ENCODE results near the gene GSK3A. TPM values are rescaled to one million over a fixed set of nuclear protein-coding genes. Genes with fewer than 3 reads are reported as not detected.

GSK3A gene
- total and polyA plus RNA-seq, 2 experiments from 2014 or later: 17.7 to 40.7 TPM

DNA sequence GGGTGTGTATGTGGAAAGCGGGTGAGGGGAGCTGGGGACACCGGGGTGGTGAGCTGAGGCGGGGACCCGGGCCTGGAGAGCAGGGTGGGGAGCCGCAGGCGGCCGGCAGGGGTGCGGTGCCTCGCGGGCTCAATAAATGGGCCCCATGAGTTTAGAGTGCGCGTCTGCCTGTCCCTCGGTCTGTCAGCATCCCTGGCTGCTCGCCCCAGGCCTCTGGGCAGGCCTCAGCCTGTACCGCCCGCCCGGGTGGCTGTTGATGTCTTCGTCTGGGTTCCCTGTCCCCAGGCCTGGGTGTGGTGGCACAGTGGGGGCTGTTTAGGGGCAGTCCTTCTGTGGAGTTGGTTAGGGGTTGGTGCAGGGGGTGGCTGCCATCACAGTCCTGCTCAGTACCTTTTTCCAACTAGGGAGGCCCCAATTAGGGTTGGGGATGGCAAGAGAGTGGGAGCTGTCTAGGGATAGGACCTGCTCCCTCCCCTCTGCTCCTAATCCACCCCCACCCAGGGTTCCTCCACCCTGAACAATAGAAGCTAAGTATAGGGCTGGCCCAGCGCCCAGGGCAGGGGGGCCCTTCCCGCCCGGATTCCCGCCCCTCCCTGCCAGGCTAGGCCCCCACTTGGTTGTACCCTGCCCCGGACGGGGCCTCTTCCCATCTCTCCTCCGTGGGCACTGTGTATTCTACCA lies 38.9 kb upstream of the GSK3A start:
- Mint-ChIP-seq H3K4me1 (peaks cover 42% of the 10 kb centered on the region), H3K4me3 (peak overlapping the region; percentile 69), H3K27me3 (ENCODE audit: insufficient read depth, low read depth, poor library complexity) (peaks cover 23% of the 10 kb centered on the region), H3K9me3 (no peaks in the 10 kb centered on the region; the same call in 2 of the 3 replicates), H3K27ac (peak overlapping the region; percentile 74), H3K36me3 (ENCODE audit: low read depth) (no peaks in the 10 kb centered on the region; the same call in 2 of the 3 replicates)
- TF ChIP-seq CREB1 (CRISPR knock-in tag; IDR thresholded peaks at IDR 0.05; ENCODE audit: low read depth) (no peak), NANOG (IDR thresholded peaks at IDR 0.05; ENCODE audit: borderline replicate concordance) (no peak), ZNF114 (CRISPR knock-in tag; IDR thresholded peaks at IDR 0.05) (no peak), POLR2AphosphoS5 (IDR thresholded peaks at IDR 0.05; ENCODE audit: low read depth) (no peak), ZNF331 (CRISPR knock-in tag; IDR thresholded peaks at IDR 0.05; ENCODE audit: low read depth) (no peak), REST (IDR thresholded peaks at IDR 0.05; ENCODE audit: unreplicated experiment) (no peak), JUNB (IDR thresholded peaks at IDR 0.05; ENCODE audit: unreplicated experiment) (no peak), EZH2 (IDR thresholded peaks at IDR 0.05; ENCODE audit: low read depth, unreplicated experiment) (no peak), ETS1 (IDR thresholded peaks at IDR 0.05) (no peak), STAT1 (IDR thresholded peaks at IDR 0.05; ENCODE audit: unreplicated experiment) (no peak), EZH2phosphoT487 (IDR thresholded peaks at IDR 0.05; ENCODE audit: unreplicated experiment) (no peak)
- TF ChIP-seq, protein P1, sequence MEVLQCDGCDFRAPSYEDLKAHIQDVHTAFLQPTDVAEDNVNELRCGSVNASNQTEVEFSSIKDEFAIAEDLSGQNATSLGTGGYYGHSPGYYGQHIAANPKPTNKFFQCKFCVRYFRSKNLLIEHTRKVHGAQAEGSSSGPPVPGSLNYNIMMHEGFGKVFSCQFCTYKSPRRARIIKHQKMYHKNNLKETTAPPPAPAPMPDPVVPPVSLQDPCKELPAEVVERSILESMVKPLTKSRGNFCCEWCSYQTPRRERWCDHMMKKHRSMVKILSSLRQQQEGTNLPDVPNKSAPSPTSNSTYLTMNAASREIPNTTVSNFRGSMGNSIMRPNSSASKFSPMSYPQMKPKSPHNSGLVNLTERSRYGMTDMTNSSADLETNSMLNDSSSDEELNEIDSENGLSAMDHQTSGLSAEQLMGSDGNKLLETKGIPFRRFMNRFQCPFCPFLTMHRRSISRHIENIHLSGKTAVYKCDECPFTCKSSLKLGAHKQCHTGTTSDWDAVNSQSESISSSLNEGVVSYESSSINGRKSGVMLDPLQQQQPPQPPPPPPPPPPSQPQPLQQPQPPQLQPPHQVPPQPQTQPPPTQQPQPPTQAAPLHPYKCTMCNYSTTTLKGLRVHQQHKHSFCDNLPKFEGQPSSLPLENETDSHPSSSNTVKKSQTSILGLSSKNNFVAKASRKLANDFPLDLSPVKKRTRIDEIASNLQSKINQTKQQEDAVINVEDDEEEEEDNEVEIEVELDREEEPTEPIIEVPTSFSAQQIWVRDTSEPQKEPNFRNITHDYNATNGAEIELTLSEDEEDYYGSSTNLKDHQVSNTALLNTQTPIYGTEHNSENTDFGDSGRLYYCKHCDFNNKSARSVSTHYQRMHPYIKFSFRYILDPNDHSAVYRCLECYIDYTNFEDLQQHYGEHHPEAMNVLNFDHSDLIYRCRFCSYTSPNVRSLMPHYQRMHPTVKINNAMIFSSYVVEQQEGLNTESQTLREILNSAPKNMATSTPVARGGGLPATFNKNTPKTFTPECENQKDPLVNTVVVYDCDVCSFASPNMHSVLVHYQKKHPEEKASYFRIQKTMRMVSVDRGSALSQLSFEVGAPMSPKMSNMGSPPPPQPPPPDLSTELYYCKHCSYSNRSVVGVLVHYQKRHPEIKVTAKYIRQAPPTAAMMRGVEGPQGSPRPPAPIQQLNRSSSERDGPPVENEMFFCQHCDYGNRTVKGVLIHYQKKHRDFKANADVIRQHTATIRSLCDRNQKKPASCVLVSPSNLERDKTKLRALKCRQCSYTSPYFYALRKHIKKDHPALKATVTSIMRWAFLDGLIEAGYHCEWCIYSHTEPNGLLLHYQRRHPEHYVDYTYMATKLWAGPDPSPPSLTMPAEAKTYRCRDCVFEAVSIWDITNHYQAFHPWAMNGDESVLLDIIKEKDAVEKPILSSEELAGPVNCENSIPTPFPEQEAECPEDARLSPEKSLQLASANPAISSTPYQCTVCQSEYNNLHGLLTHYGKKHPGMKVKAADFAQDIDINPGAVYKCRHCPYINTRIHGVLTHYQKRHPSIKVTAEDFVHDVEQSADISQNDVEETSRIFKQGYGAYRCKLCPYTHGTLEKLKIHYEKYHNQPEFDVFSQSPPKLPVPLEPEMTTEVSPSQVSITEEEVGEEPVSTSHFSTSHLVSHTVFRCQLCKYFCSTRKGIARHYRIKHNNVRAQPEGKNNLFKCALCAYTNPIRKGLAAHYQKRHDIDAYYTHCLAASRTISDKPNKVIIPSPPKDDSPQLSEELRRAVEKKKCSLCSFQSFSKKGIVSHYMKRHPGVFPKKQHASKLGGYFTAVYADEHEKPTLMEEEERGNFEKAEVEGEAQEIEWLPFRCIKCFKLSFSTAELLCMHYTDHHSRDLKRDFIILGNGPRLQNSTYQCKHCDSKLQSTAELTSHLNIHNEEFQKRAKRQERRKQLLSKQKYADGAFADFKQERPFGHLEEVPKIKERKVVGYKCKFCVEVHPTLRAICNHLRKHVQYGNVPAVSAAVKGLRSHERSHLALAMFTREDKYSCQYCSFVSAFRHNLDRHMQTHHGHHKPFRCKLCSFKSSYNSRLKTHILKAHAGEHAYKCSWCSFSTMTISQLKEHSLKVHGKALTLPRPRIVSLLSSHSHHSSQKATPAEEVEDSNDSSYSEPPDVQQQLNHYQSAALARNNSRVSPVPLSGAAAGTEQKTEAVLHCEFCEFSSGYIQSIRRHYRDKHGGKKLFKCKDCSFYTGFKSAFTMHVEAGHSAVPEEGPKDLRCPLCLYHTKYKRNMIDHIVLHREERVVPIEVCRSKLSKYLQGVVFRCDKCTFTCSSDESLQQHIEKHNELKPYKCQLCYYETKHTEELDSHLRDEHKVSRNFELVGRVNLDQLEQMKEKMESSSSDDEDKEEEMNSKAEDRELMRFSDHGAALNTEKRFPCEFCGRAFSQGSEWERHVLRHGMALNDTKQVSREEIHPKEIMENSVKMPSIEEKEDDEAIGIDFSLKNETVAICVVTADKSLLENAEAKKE (CRISPR knock-in tag; IDR thresholded peaks at IDR 0.05): no peak
- TF ChIP-seq, protein P2, sequence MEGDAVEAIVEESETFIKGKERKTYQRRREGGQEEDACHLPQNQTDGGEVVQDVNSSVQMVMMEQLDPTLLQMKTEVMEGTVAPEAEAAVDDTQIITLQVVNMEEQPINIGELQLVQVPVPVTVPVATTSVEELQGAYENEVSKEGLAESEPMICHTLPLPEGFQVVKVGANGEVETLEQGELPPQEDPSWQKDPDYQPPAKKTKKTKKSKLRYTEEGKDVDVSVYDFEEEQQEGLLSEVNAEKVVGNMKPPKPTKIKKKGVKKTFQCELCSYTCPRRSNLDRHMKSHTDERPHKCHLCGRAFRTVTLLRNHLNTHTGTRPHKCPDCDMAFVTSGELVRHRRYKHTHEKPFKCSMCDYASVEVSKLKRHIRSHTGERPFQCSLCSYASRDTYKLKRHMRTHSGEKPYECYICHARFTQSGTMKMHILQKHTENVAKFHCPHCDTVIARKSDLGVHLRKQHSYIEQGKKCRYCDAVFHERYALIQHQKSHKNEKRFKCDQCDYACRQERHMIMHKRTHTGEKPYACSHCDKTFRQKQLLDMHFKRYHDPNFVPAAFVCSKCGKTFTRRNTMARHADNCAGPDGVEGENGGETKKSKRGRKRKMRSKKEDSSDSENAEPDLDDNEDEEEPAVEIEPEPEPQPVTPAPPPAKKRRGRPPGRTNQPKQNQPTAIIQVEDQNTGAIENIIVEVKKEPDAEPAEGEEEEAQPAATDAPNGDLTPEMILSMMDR (conservative IDR thresholded peaks at IDR 0.05; ENCODE audit: low read depth in 2 of 2): no peak
- no peaks in the 10 kb centered on the region for H3K9me2 ChIP-seq (ENCODE audit: insufficient read depth)
- H3K4me1 ChIP-seq (ENCODE audit: insufficient read depth): peaks cover 32% of the 10 kb centered on the region
- peak; percentile 5 for ATAC-seq
- peak overlapping the region; percentile 81 for H3K4me2 ChIP-seq
- H3K36me3 ChIP-seq (ENCODE audit: insufficient read depth): no peaks in the 10 kb centered on the region
- no peak overlapping the region for H3K27ac ChIP-seq (ENCODE audit: low read depth)
- peak; percentile 51 for DNase-seq (ENCODE audit: low spot score)
- H3F3A ChIP-seq (replicated peaks; ENCODE audit: low read depth): peaks cover 23% of the 10 kb centered on the region
- H2AFZ ChIP-seq: no peak overlapping the region
- peaks cover 20% of the 10 kb centered on the region for H3K79me2 ChIP-seq (replicated peaks; ENCODE audit: insufficient read depth)
- H3K27me3 ChIP-seq (ENCODE audit: insufficient read depth): no peaks in the 10 kb centered on the region
- H4K20me1 ChIP-seq (replicated peaks; ENCODE audit: insufficient read depth): 0 out of 2 replicates have a peak, but pooled peaks cover 3% of the 10 kb centered on the region
- peak overlapping the region; percentile 96 for H3K4me3 ChIP-seq
